ENCODE measurements around the gene ZSWIM8.

DNA sequence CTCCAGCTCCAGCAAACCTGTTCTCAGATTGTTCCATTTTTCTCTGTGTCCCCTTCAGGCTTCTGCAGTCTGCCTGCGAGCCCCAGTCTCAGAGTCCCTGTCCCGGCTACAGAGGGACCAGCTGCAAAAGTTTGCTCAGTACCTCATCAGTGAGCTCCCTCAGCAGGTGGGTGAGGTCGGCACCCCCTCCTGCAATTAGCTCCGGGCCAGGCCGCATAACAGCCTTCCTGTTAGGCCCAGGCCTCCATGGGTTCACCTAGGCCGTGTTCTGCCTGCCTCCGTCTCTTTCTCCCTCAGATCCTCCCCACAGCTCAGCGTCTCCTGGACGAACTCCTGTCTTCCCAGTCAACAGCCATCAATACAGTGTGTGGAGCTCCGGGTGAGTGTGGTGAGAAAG lies 4.3 kb downstream of the ZSWIM8 start:
- TF ChIP-seq POLR2A (IDR thresholded peaks at IDR 0.05; ENCODE audit: low read depth, low read length): no peak
- TF ChIP-seq POLR2AphosphoS5 (IDR thresholded peaks at IDR 0.05; ENCODE audit: low read depth, low read length): no peak

Data from GM12892 (cell line).